H1 (cell line): ENCODE data around the gene TNFRSF13B. TPM values are rescaled to one million over a fixed set of nuclear protein-coding genes. Genes with fewer than 3 reads are reported as not detected.

Experiments
- CTCF ChIA-PET: fragments of 300-600 bp; sonication (Branson Sonifier 250); formaldehyde crosslinking; loops from one replicate; lab custom pipeline; 2021; ENCODE audit not compliant: partially characterized antibody; lab: Charles Lee
- POLR2A ChIA-PET: fragments of 300-600 bp; sonication (Branson Sonifier 250); formaldehyde crosslinking; loops from one replicate; lab custom pipeline; 2021; ENCODE audit warnings: inconsistent platforms; ENCODE audit not compliant: partially characterized antibody; lab: Charles Lee
- DNase-seq, 2 experiments: peaks; one replicate each; pipeline versions ENCODE4 v3.0.0 to v3.0.0-alpha.2; 2010 to 2022; ENCODE audit warnings: low spot score in 2 of 2, low read depth in 1 of 2, mixed read lengths in 1 of 2
- FAIRE-seq: peaks from 2 replicates; lab custom pipeline; 2011; peaks lifted over from hg19 to GRCh38; lab: Jason Lieb, UNC
- H2AFZ ChIP-seq: 2 replicates; pipeline ENCODE4 v1.8.1; 2012; ENCODE audit warnings: low read length, inconsistent platforms
- H2AK5ac ChIP-seq: 2 replicates; pipeline ENCODE4 v1.6.1; 2013; ENCODE audit warnings: low read depth, low read length
- H2BK120ac ChIP-seq: replicated peaks from 2 replicates; pipeline ENCODE3; 2013; ENCODE audit warnings: low read depth, low read length, inconsistent platforms
- H2BK12ac ChIP-seq: 2 replicates; pipeline ENCODE4 v1.6.1; 2013; ENCODE audit warnings: low read depth, low read length
- H2BK15ac ChIP-seq: 2 replicates; pipeline ENCODE4 v1.6.1; 2013; ENCODE audit warnings: low read length
- H2BK20ac ChIP-seq: 2 replicates; pipeline ENCODE4 v1.6.1; 2013; ENCODE audit warnings: low read length
- H2BK5ac ChIP-seq: 2 replicates; pipeline ENCODE4 v1.6.1; 2013; ENCODE audit warnings: low read depth, low read length
- H3K14ac ChIP-seq: 2 replicates; pipeline ENCODE4 v1.6.1; 2013; ENCODE audit warnings: inconsistent platforms; ENCODE audit not compliant: insufficient read length
- H3K18ac ChIP-seq: 2 replicates; pipeline ENCODE4 v1.6.1; 2013; ENCODE audit warnings: low read length; ENCODE audit errors: extremely low read depth
- H3K23ac ChIP-seq: 2 replicates; pipeline ENCODE4 v1.6.1; 2013; ENCODE audit warnings: inconsistent platforms; ENCODE audit not compliant: insufficient read length
- H3K23me2 ChIP-seq: 2 replicates; pipeline ENCODE4 v1.6.1; 2013; ENCODE audit warnings: low read depth, low read length
- H3K27ac ChIP-seq: 2 replicates; pipeline ENCODE4 v1.6.1; 2011; ENCODE audit warnings: low read depth, low read length, inconsistent platforms
- H3K27me3 ChIP-seq, 4 experiments: replicated peaks in 1 of 4; 1 replicate in 1 of 4; 2 replicates in 3 of 4; pipeline versions ENCODE4 v1.6.1 to v1.8.1; 2011 to 2013; ENCODE audit warnings: low read length in 3 of 4, mild to moderate bottlenecking in 3 of 4, inconsistent platforms in 2 of 4, mixed read lengths in 2 of 4, moderate library complexity in 1 of 4; ENCODE audit not compliant: control insufficient read depth in 3 of 4, insufficient read depth in 3 of 4; ENCODE audit errors: extremely low read depth in 1 of 4
- H3K36me3 ChIP-seq, 4 experiments: 2 replicates each; pipeline versions ENCODE4 v1.6.1 to v1.8.1; 2011 to 2013; ENCODE audit warnings: mild to moderate bottlenecking in 4 of 4, low read length in 3 of 4, moderate library complexity in 2 of 4, control low read depth in 1 of 4, inconsistent platforms in 1 of 4; ENCODE audit not compliant: insufficient read depth in 4 of 4, control insufficient read depth in 2 of 4
- H3K4ac ChIP-seq: replicated peaks from 2 replicates; pipeline ENCODE3; 2013; ENCODE audit warnings: low read length, low read depth, mixed read lengths, inconsistent platforms; ENCODE audit not compliant: insufficient read length
- H3K4me1 ChIP-seq, 4 experiments: replicated peaks in 1 of 4; 1 replicate in 1 of 4; 2 replicates in 3 of 4; pipeline versions ENCODE4 v1.6.1 to v1.8.1; 2011 to 2013; ENCODE audit warnings: low read length in 3 of 4, inconsistent platforms in 2 of 4, mixed read lengths in 1 of 4; ENCODE audit not compliant: insufficient read depth in 4 of 4, control insufficient read depth in 3 of 4
- H3K4me2 ChIP-seq, 2 experiments: 2 replicates each; pipeline versions ENCODE4 v1.6.1 to v1.8.1; 2011 to 2013; ENCODE audit warnings: low read depth in 2 of 2, low read length in 2 of 2, control low read depth in 1 of 2, inconsistent platforms in 1 of 2, mild to moderate bottlenecking in 1 of 2; ENCODE audit not compliant: insufficient read depth in 1 of 2
- H3K4me3 ChIP-seq, 4 experiments: fragments of 200-600, 300-600 bp in 1 of 4; sonication (generic), shearing (Covaris generic), sonication (Bioruptor Twin) in 1 of 4; 2 replicates each; pipeline versions ENCODE4 v1.5.1 to v1.8.1; 2011 to 2016; ENCODE audit warnings: low read length in 4 of 4, low read depth in 3 of 4, control low read depth in 2 of 4, inconsistent platforms in 2 of 4, mild to moderate bottlenecking in 2 of 4, mixed read lengths in 1 of 4, moderate library complexity in 1 of 4; ENCODE audit not compliant: insufficient read depth in 2 of 4; ENCODE audit errors: extremely low read depth in 1 of 4
- H3K56ac ChIP-seq: replicated peaks from 2 replicates; pipeline ENCODE3; 2013; ENCODE audit warnings: low read depth, mild to moderate bottlenecking, mixed read lengths, low read length, inconsistent platforms; ENCODE audit not compliant: insufficient read length
- H3K79me1 ChIP-seq: 2 replicates; pipeline ENCODE4 v1.6.1; 2013; ENCODE audit warnings: low read depth, low read length, control low read depth
- H3K79me2 ChIP-seq, 2 experiments: 2 replicates each; pipeline versions ENCODE4 v1.6.1 to v1.8.1; 2012 to 2013; ENCODE audit warnings: low read length in 2 of 2, mild to moderate bottlenecking in 2 of 2, inconsistent platforms in 1 of 2; ENCODE audit not compliant: insufficient read depth in 2 of 2, control insufficient read depth in 1 of 2
- H3K9ac ChIP-seq, 4 experiments: replicated peaks in 1 of 4; 1 replicate in 1 of 4; 2 replicates in 3 of 4; pipeline versions ENCODE4 v1.6.1 to v1.8.1; 2011 to 2013; ENCODE audit warnings: low read depth in 3 of 4, low read length in 3 of 4, control low read depth in 2 of 4, mild to moderate bottlenecking in 2 of 4, moderate library complexity in 2 of 4, inconsistent platforms in 1 of 4; ENCODE audit errors: extremely low read depth in 1 of 4
- H3K9me3 ChIP-seq, 2 experiments: 2 replicates each; pipeline versions ENCODE4 v1.6.1 to v1.8.1; 2012 to 2013; ENCODE audit warnings: mild to moderate bottlenecking in 2 of 2, moderate library complexity in 2 of 2, control low read depth in 1 of 2, inconsistent platforms in 1 of 2, low read depth in 1 of 2, low read length in 1 of 2, mixed read lengths in 1 of 2; ENCODE audit not compliant: insufficient read depth in 2 of 2
- H4K20me1 ChIP-seq, 2 experiments: replicated peaks in 1 of 2; 2 replicates each; pipeline versions ENCODE3 to v1.8.1; 2011 to 2013; ENCODE audit warnings: inconsistent platforms in 2 of 2, low read length in 2 of 2, mild to moderate bottlenecking in 1 of 2; ENCODE audit not compliant: insufficient read depth in 2 of 2, control insufficient read depth in 1 of 2
- H4K5ac ChIP-seq: 2 replicates; pipeline ENCODE4 v1.6.1; 2013; ENCODE audit warnings: low read length, low read depth, mixed read lengths, inconsistent platforms; ENCODE audit not compliant: insufficient read length
- H4K8ac ChIP-seq: 2 replicates; pipeline ENCODE4 v1.8.0; 2013; ENCODE audit warnings: mild to moderate bottlenecking, moderate library complexity, low read length, inconsistent platforms; ENCODE audit not compliant: insufficient read depth; ENCODE audit errors: extremely low read depth
- H4K91ac ChIP-seq: replicated peaks from 2 replicates; pipeline ENCODE3; 2013; ENCODE audit warnings: low read length, mixed read lengths, inconsistent platforms; ENCODE audit not compliant: insufficient read length
- CHD2 ChIP-seq: IDR thresholded peaks from 2 replicates; pipeline ENCODE4 v1.6.1; 2012; ENCODE audit warnings: low read length, improper control_type of control experiment
- E2F6 ChIP-seq: IDR thresholded peaks from 2 replicates; pipeline ENCODE4 v1.6.1; 2012; ENCODE audit warnings: inconsistent platforms
- EGR1 ChIP-seq: IDR thresholded peaks from 2 replicates; pipeline ENCODE4 v1.6.1; 2011; ENCODE audit warnings: low read depth, low read length, borderline replicate concordance
- MAX ChIP-seq: IDR thresholded peaks from 2 replicates; pipeline ENCODE4 v1.6.1; 2012; ENCODE audit warnings: inconsistent platforms
- PHF8 ChIP-seq: fragments of 200-600 bp; sonication (generic); conservative IDR thresholded peaks from 2 replicates; pipeline ENCODE4 v1.7.1; 2012; ENCODE audit warnings: low read depth, mild to moderate bottlenecking, inconsistent platforms, low read length, moderate library complexity
- POLR2AphosphoS5 ChIP-seq: IDR thresholded peaks from 2 replicates; pipeline ENCODE4 v1.6.1; 2011; ENCODE audit warnings: low read depth, low read length
- YY1 ChIP-seq: IDR thresholded peaks from 2 replicates; pipeline ENCODE4 v1.6.1; 2011; ENCODE audit warnings: low read depth, mild to moderate bottlenecking, low read length
- ZNF274 ChIP-seq: IDR thresholded peaks from 2 replicates; pipeline ENCODE4 v1.7.0; 2012; ENCODE audit warnings: low read length, borderline replicate concordance; ENCODE audit errors: extremely low read depth
- WGBS, 2 experiments: shearing (Covaris generic) in 1 of 2; methylation state at CpG; one replicate each; pipeline versions ENCODE4 v1.1.6 to v1.1.7; 2013 to 2015; ENCODE audit warnings: low lambda C conversion rate in 2 of 2, mixed read lengths in 2 of 2, inconsistent platforms in 1 of 2, low coverage in 1 of 2, missing lambda C conversion rate in 1 of 2; ENCODE audit not compliant: insufficient replicate concordance in 2 of 2, insufficient coverage in 1 of 2, insufficient read length in 1 of 2; ENCODE audit errors: extremely low coverage in 1 of 2, missing lambda C conversion rate in 1 of 2; 5-methylcytosine and 5-hydroxymethylcytosine counted together
- polyA plus RNA-seq, 7 experiments: library from polyadenylated mRNA; depleted of rRNA in 3 of 7; stranded (reverse) in 5 of 7; unstranded in 2 of 7; fragments of >200 nt in 5 of 7; fragments of 200-250 nt in 2 of 7; gene quantifications; 1 replicate in 5 of 7; 2 replicates in 1 of 7; 4 replicates in 1 of 7; pipeline versions ENCODE4 v1.2.1 to v1.2.3, GENCODE V29; 2011 to 2013; ENCODE audit warnings: missing spikeins in 2 of 7, mixed read lengths in 2 of 7
- total RNA-seq: library from RNA; stranded (reverse); fragmentation: NEBNext Ultra II Directional; extraction: Animal tissue kit (Norgen Biotek cat#: 25700); gene quantifications from 2 replicates; pipeline ENCODE4 v1.2.1, GENCODE V29; 2021

Gene TNFRSF13B
- total and polyA plus RNA-seq, 2 of the 8 experiments (the other 6 are each of a cell fraction or from before 2014, with no cell fraction given), result not detected

GRCh38 chr17:16927641-16928321 is 44.1 kb downstream of the TNFRSF13B start:
- Histone ChIP-seq H3K27ac (no peak overlapping the region), H2BK15ac (no peak overlapping the region), H4K20me1 (no peaks in the 10 kb centered on the region), H3K4me1 (no peaks in the 10 kb centered on the region), H3K9ac (no peak overlapping the region), H3K79me2 (no peaks in the 10 kb centered on the region), H3K18ac (no peak overlapping the region), H3K27me3 (no peaks in the 10 kb centered on the region), H3K23ac (no peak overlapping the region), H3K4me3 (no peak overlapping the region), H4K5ac (no peak overlapping the region), H3K36me3 (no peaks in the 10 kb centered on the region), H3K79me1 (no peaks in the 10 kb centered on the region), H2BK20ac (no peak overlapping the region), H2BK12ac (no peak overlapping the region), H3K4ac (no peak overlapping the region), H3K56ac (no peak overlapping the region), H4K91ac (no peak overlapping the region), H2BK120ac (no peak overlapping the region), H2AK5ac (no peak overlapping the region), H3K9me3 (no peaks in the 10 kb centered on the region), H2BK5ac (no peak overlapping the region), H3K4me2 (no peak overlapping the region), H3K23me2 (no peaks in the 10 kb centered on the region), H2AFZ (no peak overlapping the region), H4K8ac (no peak overlapping the region), H3K14ac (no peak overlapping the region)
- ChIA-PET POLR2A (no interaction called here), CTCF (interaction anchor here (1.2 to 1.6 kb wide), 3 partner anchors 13 to 73 kb away, joined by 3 to 4 read pairs (median 3); no protein-coding TSS in a partner anchor)
- 84% methylated on average over 16 of the region's 18 CpGs; no CpG with 5 or more reads in 1 of the 2 experiments for WGBS, 2 experiments
- DNase-seq (no peak), FAIRE-seq (no peak)
- TF ChIP-seq YY1 (no peak), ZNF274 (no peak), MAX (no peak), POLR2AphosphoS5 (no peak), E2F6 (no peak), PHF8 (no peak), CHD2 (no peak), EGR1 (no peak)
